WI38 (cell line): ENCODE data around the gene NDUFA7.

Experiments used
- H3K4me3 ChIP-seq: 2 replicates; pipeline ENCODE4 v1.5.1; 2011; ENCODE audit warnings: low read depth, mild to moderate bottlenecking, control low read depth, low read length
- TF ChIP-seq, protein P1 (sequence below): IDR thresholded peaks from 2 replicates; pipeline ENCODE4 v1.5.1; 2012; ENCODE audit warnings: low read depth, mild to moderate bottlenecking, control low read depth, low read length

The NDUFA7 gene

DNA sequence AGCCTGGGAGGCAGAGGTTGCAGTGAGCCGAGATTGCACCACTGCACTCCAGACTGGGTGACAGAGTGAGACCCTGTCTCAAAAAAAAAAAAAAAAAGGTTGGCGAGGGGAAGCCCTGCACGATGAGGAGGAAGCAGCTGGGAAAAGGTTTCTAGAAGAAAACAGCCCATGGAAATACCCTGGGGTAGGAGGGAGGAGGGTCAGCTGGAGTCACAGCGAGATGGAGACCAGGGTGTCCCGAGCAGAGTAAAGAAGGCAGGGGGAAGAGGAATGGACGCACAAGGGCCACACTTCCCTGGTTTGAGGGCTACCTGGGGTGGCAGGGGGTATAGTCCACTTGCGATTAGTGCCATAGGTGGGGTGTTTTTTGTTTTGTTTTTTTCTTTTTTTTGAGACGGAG, 15.5 kb upstream of the NDUFA7 start:
- TF ChIP-seq, protein P1, sequence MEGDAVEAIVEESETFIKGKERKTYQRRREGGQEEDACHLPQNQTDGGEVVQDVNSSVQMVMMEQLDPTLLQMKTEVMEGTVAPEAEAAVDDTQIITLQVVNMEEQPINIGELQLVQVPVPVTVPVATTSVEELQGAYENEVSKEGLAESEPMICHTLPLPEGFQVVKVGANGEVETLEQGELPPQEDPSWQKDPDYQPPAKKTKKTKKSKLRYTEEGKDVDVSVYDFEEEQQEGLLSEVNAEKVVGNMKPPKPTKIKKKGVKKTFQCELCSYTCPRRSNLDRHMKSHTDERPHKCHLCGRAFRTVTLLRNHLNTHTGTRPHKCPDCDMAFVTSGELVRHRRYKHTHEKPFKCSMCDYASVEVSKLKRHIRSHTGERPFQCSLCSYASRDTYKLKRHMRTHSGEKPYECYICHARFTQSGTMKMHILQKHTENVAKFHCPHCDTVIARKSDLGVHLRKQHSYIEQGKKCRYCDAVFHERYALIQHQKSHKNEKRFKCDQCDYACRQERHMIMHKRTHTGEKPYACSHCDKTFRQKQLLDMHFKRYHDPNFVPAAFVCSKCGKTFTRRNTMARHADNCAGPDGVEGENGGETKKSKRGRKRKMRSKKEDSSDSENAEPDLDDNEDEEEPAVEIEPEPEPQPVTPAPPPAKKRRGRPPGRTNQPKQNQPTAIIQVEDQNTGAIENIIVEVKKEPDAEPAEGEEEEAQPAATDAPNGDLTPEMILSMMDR: no peak
- no peak overlapping the region for H3K4me3 ChIP-seq

DNA sequence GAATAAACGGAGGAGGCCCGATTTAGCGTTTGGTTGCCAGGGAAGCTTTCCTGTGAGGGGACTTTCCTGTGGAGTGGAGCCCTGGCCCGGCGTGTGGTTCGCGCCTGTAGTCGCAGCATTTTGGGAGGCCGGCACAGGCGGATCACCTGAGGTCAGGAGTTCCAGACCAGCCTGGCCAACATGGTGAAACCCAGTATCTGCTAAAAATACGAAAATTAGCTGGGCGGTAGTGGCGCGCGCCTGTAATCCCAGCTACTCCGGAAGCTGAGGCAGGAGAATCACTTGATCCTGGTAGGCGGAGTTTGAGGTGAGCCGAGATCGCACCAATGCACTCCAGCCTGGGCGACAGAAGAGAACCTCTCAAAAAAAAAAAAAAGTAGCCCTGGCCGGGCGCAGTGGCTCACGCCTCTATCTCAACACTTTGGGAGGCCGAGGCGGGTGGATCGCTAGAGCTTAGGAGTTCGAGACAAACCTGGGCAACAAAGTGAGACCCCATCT, 14.9 kb upstream of the NDUFA7 start:
- TF ChIP-seq, protein P1: no peak
- no peak overlapping the region for H3K4me3 ChIP-seq

DNA sequence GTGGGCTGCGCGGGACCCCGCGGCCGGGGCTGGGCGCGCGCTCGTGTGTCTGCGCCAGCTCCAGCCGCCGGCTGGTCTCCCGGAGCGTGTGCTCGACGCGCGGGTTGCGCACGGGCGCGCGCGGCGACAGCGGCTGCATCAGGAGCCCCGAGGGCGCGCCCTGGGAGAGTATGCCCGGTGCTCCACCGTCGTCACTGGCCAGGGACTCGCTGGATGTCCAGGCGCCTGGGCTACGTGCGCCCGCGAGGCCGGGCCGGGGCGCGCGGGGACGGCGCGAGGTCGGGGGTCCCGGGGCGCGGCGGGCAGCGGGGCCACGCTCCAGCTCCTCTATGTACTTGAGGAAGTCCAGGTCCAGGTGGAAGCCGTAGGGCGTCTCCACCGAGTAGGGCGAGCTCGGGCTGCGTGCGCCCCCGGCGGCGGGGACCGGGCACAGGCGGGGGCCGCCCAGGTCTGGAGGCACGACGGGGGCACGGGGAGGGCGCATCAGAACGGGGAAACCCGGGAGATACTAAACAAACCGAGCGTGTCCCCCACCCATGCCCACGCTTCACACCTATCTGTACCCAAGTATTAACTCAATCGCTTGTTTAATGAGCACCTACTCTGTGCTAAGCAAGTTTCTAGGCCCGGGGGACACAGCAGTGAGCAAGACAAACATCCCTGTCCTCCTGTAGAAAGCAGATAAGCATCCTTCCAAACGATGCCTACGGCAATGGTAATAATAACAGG, 14.3 kb upstream of the NDUFA7 start:
- TF ChIP-seq, protein P1: no peak
- no peak overlapping the region for H3K4me3 ChIP-seq

DNA sequence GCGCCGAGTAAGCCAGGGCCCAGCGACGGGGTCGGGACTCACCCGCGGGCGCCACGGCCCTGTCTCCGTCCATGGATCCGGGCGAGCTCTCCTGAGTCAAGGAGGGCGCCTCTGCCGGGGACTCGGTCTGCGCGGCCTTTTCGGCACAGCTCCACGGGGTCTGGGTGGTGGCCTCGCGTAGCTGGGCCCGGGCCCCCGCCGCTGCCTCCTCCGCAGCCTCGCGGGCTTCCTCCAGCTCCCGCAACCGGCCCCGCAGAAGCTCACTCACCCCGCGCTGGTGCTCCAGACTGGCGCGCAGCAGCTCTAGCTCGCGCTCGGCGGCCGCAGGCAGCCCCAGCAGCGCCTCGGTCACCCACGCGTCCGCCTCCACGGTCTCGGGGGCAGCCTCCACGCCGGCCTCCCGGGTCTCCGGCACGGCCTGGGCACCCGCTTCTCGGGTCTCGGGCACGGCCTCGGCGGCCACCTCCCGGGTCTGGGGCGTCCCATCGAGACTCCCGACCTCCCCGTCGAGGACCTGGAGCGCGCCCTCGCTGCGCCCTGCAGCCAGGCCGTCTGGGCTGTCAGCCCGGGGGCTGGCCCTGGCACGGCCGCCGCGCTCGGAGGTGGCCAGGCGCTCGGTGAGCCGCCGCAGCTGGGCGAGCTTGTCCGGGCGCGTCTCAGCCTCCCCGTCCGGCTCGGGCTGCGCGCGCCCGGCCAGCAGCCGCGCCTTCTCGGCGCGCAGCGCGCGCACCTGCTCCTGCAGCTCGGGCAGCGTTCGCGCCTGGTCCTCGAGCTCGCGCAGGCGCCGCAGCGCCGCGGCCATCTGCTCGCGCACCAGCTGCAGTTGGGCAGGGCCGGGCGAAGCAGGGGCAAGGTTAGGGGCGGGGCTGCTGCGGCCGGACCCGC, 13.5 kb upstream of the NDUFA7 start:
- H3K4me3 ChIP-seq: peak overlapping the region; percentile 34; the same call in 1 of the 2 replicates

DNA sequence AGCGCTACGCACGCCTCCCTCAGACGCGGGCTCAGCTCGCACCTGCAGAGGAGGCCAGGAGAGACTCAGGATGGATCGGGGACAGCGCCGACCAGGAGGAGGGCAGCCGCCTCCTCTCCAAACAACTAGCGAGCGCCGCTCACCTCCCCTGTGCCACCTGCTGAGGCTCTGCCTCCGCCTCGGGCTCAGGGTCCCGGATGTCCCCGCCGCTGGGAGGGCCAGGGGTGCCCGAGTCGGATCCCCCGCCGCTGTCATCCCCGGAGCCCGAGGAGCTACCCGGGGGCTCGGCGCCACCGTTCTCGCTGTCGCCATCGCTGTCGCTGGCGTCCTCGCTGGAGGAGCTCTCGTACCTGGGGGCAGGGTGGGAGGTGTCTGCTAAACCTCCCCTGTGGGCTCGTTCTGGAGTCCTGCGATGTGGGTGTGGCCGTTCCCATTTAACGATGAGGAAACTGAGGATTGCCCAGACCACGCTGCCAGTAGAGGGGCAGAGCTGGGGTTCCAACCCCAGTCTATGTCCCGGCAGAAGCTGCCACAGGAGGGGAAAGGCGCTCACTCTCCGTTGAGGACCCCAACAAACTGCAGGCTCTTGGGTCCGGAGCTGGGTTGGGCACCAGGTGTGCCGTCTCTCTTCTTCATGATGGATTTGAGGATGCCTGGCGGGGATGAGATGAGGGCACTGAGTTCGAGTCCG, 12.7 kb upstream of the NDUFA7 start:
- H3K4me3 ChIP-seq: no peak overlapping the region
- TF ChIP-seq, protein P1: no peak

More for the DNA sequence above, 13.5 kb upstream of the NDUFA7 start:
- TF ChIP-seq, protein P1: no peak

DNA sequence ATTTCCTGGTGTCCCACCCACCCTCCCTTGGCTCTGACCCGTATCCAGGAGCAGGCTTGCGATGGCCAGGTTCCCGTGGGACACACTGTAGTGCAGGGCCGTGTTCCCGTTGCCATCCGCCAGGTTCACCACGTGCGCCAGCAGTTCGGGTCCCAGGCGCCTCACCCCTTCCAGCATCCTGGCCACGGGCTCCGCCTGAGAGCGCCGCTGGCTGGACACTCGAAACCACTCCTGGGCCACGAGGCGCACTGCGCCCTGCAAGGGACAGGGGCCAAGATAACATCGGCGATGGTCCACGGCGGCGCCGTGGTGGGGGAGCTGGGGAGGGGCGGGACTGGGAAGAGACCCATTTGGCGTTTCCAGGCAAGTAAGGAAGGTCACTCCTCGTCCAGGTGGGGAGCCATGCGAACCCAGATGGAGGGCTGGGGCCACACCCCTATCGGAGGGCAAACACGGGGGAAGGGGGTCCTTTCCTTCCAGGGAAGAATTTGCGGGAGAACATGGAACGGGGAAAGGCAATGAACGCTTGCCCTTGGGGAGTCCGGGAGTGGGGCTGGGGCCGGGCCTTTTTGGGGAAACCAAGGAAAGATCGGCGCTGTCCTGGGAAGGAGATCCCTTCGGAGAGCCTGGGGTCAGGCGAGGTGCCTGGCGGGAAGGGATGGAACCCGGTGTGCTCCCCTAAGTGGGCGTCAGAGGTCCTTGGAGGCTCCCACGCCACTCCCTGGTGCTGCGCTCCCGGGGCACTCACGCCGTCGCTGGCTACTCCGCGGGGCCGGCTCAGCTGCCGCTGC, 12.0 kb upstream of the NDUFA7 start:
- no peak overlapping the region for H3K4me3 ChIP-seq
- TF ChIP-seq, protein P1: no peak
